GM12878 (cell line): ENCODE measurements around the gene PARM1. TPM values are rescaled to one million over a fixed set of nuclear protein-coding genes. Genes with fewer than 3 reads are reported as not detected.

Source experiments
- ATAC-seq: fragments of 200-7000 bp; cut with Tn5 transposase; 3 replicates; pipeline ENCODE4 v1.9.1; 2020; ENCODE audit warnings: mild to moderate bottlenecking, moderate library complexity
- BruUV-seq: library from RNA; stranded (reverse); fragments of 400-500 nt; replicated peaks from 2 replicates; lab custom pipeline; 2021; lab: Mats Ljungman, UMichigan
- CTCF ChIA-PET: fragments of 300-600 bp; sonication (Branson Sonifier 250); formaldehyde crosslinking; extraction: SDS; loops from one replicate; lab custom pipeline; 2021; ENCODE audit warnings: inconsistent platforms; lab: Yijun Ruan, JAX
- POLR2A ChIA-PET: fragments of 350-600 bp; formaldehyde crosslinking; extraction: SDS; loops from one replicate; lab custom pipeline; 2021; ENCODE audit warnings: inconsistent platforms; lab: Charles Lee
- RAD21 ChIA-PET: fragments of 300-600 bp; sonication (Branson Sonifier 250); formaldehyde crosslinking; loops from one replicate; lab custom pipeline; 2023; ENCODE audit warnings: antibody characterized with exemption; ENCODE audit not compliant: unreplicated experiment; lab: Charles Lee
- SMC1A ChIA-PET: fragments of 300-600 bp; sonication (Branson Sonifier 250); formaldehyde crosslinking; loops from one replicate; lab custom pipeline; 2023; ENCODE audit not compliant: unreplicated experiment, uncharacterized antibody; lab: Charles Lee
- DNase-seq: peaks from one replicate; pipeline ENCODE4 v3.0.0-alpha.2; 2011; ENCODE audit warnings: low read depth, low spot score
- FAIRE-seq: peaks from 3 replicates; lab custom pipeline; 2011; peaks lifted over from hg19 to GRCh38; lab: Jason Lieb, UNC
- H2AFZ ChIP-seq: 2 replicates; pipeline ENCODE4 v1.6.0; 2011; ENCODE audit warnings: low read depth, low read length, control low read depth; ENCODE audit not compliant: control insufficient read depth
- H3K27ac ChIP-seq: 2 replicates; pipeline ENCODE4 v1.5.1; 2011; ENCODE audit warnings: control low read depth; ENCODE audit not compliant: control insufficient read depth, insufficient read depth
- H3K27me3 ChIP-seq, 2 experiments: replicated peaks in 1 of 2; 2 replicates each; pipeline versions ENCODE4 v1.6.0 to v1.6.1; 2011; ENCODE audit warnings: low read length in 1 of 2; ENCODE audit not compliant: control insufficient read depth in 2 of 2, insufficient read depth in 2 of 2
- H3K36me3 ChIP-seq, 2 experiments: 2 replicates each; pipeline ENCODE4 v1.5.1; 2011; ENCODE audit warnings: low read length in 1 of 2; ENCODE audit not compliant: control insufficient read depth in 2 of 2, insufficient read depth in 2 of 2
- H3K4me1 ChIP-seq: 2 replicates; pipeline ENCODE4 v1.6.1; 2011; ENCODE audit warnings: mild to moderate bottlenecking, low read length, moderate library complexity, mixed read lengths; ENCODE audit not compliant: control insufficient read depth, insufficient read depth
- H3K4me2 ChIP-seq: 2 replicates; pipeline ENCODE4 v1.6.0; 2011; ENCODE audit warnings: control low read depth; ENCODE audit not compliant: control insufficient read depth, insufficient read depth
- H3K4me3 ChIP-seq: fragments of 200-600 bp; sonication (generic); 2 replicates; pipeline ENCODE4 v1.5.1; 2016
- H3K79me2 ChIP-seq: 2 replicates; pipeline ENCODE4 v1.6.0; 2011; ENCODE audit warnings: low read length; ENCODE audit not compliant: control insufficient read depth, insufficient read depth
- H3K9ac ChIP-seq: 2 replicates; pipeline ENCODE4 v1.8.0; 2011; ENCODE audit warnings: low read length, control low read depth, mixed read lengths; ENCODE audit not compliant: control insufficient read depth, insufficient read depth
- H3K9me3 ChIP-seq: replicated peaks from 3 replicates; pipeline ENCODE4 v1.5.1; 2011; ENCODE audit warnings: mild to moderate bottlenecking, low read length; ENCODE audit not compliant: control insufficient read depth, insufficient read depth
- H4K20me1 ChIP-seq: 2 replicates; pipeline ENCODE4 v1.6.0; 2011; ENCODE audit not compliant: control insufficient read depth, insufficient read depth
- ATF7 ChIP-seq: fragments of 450-650 bp; IDR thresholded peaks from 2 replicates; pipeline ENCODE4 v1.6.1; 2016; ENCODE audit warnings: low read depth, mild to moderate bottlenecking
- BCL11A ChIP-seq: IDR thresholded peaks from 2 replicates; pipeline ENCODE4 v1.6.1; 2011; ENCODE audit warnings: low read depth, low read length
- BHLHE40 ChIP-seq, 2 experiments: fragments of 450-650 bp in 1 of 2; IDR thresholded peaks; 2 replicates each; pipeline ENCODE4 v1.6.1; 2011 to 2017; ENCODE audit warnings: low read depth in 2 of 2, borderline replicate concordance in 1 of 2, improper control_type of control experiment in 1 of 2, low read length in 1 of 2, mild to moderate bottlenecking in 1 of 2
- EED ChIP-seq: sonication (generic); IDR thresholded peaks from 2 replicates; pipeline ENCODE4 v1.6.1; 2016; ENCODE audit warnings: antibody characterized with exemption, low read depth
- EZH2 ChIP-seq: IDR thresholded peaks from 2 replicates; pipeline ENCODE4 v1.6.1; 2012; ENCODE audit warnings: low read depth, mild to moderate bottlenecking, control low read depth, inconsistent platforms, low read length, borderline replicate concordance; ENCODE audit not compliant: control insufficient read depth
- FOXM1 ChIP-seq: IDR thresholded peaks from 2 replicates; pipeline ENCODE4 v1.6.1; 2012; ENCODE audit warnings: low read depth, mild to moderate bottlenecking, inconsistent platforms, low read length, moderate library complexity
- IKZF1 ChIP-seq: fragments of 450-650 bp; conservative IDR thresholded peaks from 2 replicates; pipeline ENCODE4 v1.6.1; 2017; ENCODE audit warnings: antibody characterized with exemption, mild to moderate bottlenecking
- IKZF2 ChIP-seq, 2 experiments: fragments of 450-650 bp; IDR thresholded peaks; 2 replicates each; pipeline ENCODE4 v1.6.1; 2017; ENCODE audit warnings: mild to moderate bottlenecking in 2 of 2, moderate library complexity in 2 of 2
- SMAD1 ChIP-seq: fragments of 450-650 bp; IDR thresholded peaks from 2 replicates; pipeline ENCODE4 v1.6.1; 2018; ENCODE audit warnings: mild to moderate bottlenecking, low read depth; ENCODE audit not compliant: partially characterized antibody
- ZNF207 ChIP-seq: fragments of 450-650 bp; IDR thresholded peaks from 2 replicates; pipeline ENCODE4 v1.6.1; 2014; ENCODE audit warnings: antibody characterized with exemption, mild to moderate bottlenecking, borderline replicate concordance
- ZNF24 ChIP-seq: fragments of 450-650 bp; IDR thresholded peaks from 2 replicates; pipeline ENCODE4 v1.6.1; 2017; ENCODE audit warnings: antibody characterized with exemption, mild to moderate bottlenecking
- WGBS: methylation state at CpG from one replicate; pipeline ENCODE4 v1.1.6; 2016; ENCODE audit warnings: low lambda C conversion rate; ENCODE audit not compliant: insufficient replicate concordance, insufficient coverage; ENCODE audit errors: missing lambda C conversion rate; 5-methylcytosine and 5-hydroxymethylcytosine counted together
- in situ Hi-C: fragments of 300-500 bp; cut with MboI; formaldehyde crosslinking; loops from 9 replicates; pipeline ENCODE4 v1.14.3; 2018; ENCODE audit warnings: mixed read lengths
- intact Hi-C: fragments of 100-400 bp; cut with micrococcal nuclease; formaldehyde crosslinking; loops from one replicate; pipeline ENCODE4 v1.14.2; 2022; ENCODE audit not compliant: unreplicated experiment
- polyA plus RNA-seq, 11 experiments: library from polyadenylated mRNA; depleted of rRNA in 4 of 11; unstranded in 6 of 11; stranded (reverse) in 5 of 11; fragments of >200 nt; fragmentation: Nextera tagmentation in 4 of 11; fragmentation: Illumina TruSeq in 1 of 11; extraction: Ambion mirVana in 4 of 11; extraction: Trizol in 1 of 11; gene quantifications; 1 replicate in 1 of 11; 2 replicates in 10 of 11; pipeline versions ENCODE4 v1.2.1 to v1.2.3, GENCODE V29; 2011 to 2016; ENCODE audit warnings: inconsistent platforms in 2 of 11, missing spikeins in 2 of 11, low read depth in 1 of 11
- total RNA-seq, 4 experiments: library from RNA; depleted of rRNA in 3 of 4; stranded (reverse); fragments of >200 nt in 3 of 4; fragmentation: Illumina TruSeq in 1 of 4; extraction: Trizol in 1 of 4; gene quantifications; 2 replicates each; pipeline versions ENCODE4 v1.2.1 to v1.2.3, GENCODE V29; 2013 to 2021

The PARM1 gene
- total and polyA plus RNA-seq, 10 of the 15 experiments (the other 5 are each of a cell fraction or from before 2014, with no cell fraction given): 13.9 to 56.2 (median 41.3) TPM

DNA sequence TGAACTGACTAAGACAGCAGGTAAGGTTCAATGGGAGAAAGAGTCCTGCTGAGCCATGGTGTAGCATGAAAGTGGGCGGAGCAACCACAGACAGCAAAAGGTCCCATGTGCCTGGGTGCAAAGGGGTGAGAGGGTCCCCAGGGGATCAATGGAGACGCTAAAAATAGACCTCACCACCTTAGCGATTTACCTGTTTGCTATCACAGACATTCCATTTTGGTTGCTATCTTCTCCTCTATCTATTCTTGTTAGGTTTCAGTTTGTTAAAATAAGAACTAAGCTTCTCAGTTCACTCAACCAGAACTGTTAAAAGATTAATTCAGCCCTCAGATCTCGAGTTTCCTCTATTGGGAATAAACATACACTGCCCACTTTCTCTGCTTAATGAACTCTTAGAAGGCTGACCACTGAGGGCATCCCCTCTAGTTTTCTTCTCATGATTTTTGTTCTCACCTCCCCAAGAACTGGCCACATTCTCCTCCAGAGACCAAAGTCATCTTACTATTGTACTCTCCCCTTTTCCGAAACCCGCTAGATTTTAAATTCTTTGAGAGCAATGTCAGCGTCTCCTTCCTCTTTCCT lies 136.7 kb downstream of the PARM1 start (continued):
- TF ChIP-seq EED: 0 out of 2 replicates have a peak, but pooled peaks have one; percentile 22
- peak; percentile 12; the same call in 1 of the 2 replicates for TF ChIP-seq ZNF24
- TF ChIP-seq IKZF1: peak; percentile 74
- no peak for TF ChIP-seq SMAD1
- TF ChIP-seq IKZF2 (IDR thresholded peaks at IDR 0.05): peak; percentile 83 to 84; a peak in 3 of 4 replicates
- 0 out of 2 replicates have a peak, but pooled peaks have one; percentile 6 for TF ChIP-seq BCL11A
- TF ChIP-seq BHLHE40 (IDR thresholded peaks at IDR 0.05; ENCODE audit: borderline replicate concordance in 1 of 2, low read depth in 2 of 2, low read length in 1 of 2): peak in 1 of 2 experiments; percentile 65; a peak in 3 of 4 replicates
- TF ChIP-seq ZNF207: no peak
- 0 out of 2 replicates have a peak, but pooled peaks have one; percentile 29 for TF ChIP-seq FOXM1

- H2AFZ ChIP-seq: no peak overlapping the region
- BruUV-seq: no TSS peak
- ChIA-PET CTCF (interaction anchor here (0.8 to 1.3 kb wide), 2 partner anchors 14 to 71 kb away, joined by 3 read pairs; no protein-coding TSS in a partner anchor), POLR2A (interaction anchor here (0.6 kb wide), 1 partner anchor 63 kb away, joined by 3 read pairs; no protein-coding TSS in a partner anchor), SMC1A (interaction anchor here (1.1 to 1.5 kb wide), 2 partner anchors 9 to 31 kb away, joined by 3 to 7 read pairs; no protein-coding TSS in a partner anchor), RAD21 (interaction anchor here (1.3 kb wide), 1 partner anchor 31 kb away, joined by 3 read pairs; no protein-coding TSS in a partner anchor)
- H4K20me1 ChIP-seq: no peaks in the 10 kb centered on the region
- 0 out of 2 replicates have a peak, but pooled peaks have one; percentile 14 for TF ChIP-seq ATF7
- no peak for TF ChIP-seq EZH2
- H3K79me2 ChIP-seq: no peaks in the 10 kb centered on the region
- WGBS: 80% methylated on average over 4 of the region's 4 CpGs
- H3K36me3 ChIP-seq: no peaks in the 10 kb centered on the region
- intact Hi-C loops: no loop called here
- H3K4me1 ChIP-seq: no peaks in the 10 kb centered on the region; the same call in 1 of the 2 replicates
- in situ Hi-C loops: no loop called here
- no peak overlapping the region for H3K4me3 ChIP-seq
- FAIRE-seq (no peak), ATAC-seq (no peak), DNase-seq (no peak)
- no peaks in the 10 kb centered on the region for H3K27me3 ChIP-seq
- no peak overlapping the region for H3K4me2 ChIP-seq
- H3K9ac ChIP-seq: no peak overlapping the region
- H3K9me3 ChIP-seq: no peaks in the 10 kb centered on the region; the same call in 2 of the 3 replicates
- H3K27ac ChIP-seq: no peak overlapping the region
These were observed 138.4 kb downstream of the PARM1 start for GRCh38 chr4:75071317-75071716.
